ENCODE results near the gene TMBIM4.
A peak's percentile ranks its signal among the peaks of the same experiment; 100 is the strongest.

The TMBIM4 gene

GRCh38 chr12:66137937-66138336 is 31.9 kb downstream of the TMBIM4 start:
- no peak for DNase-seq

GRCh38 chr12:66132408-66132807 is 37.4 kb downstream of the TMBIM4 start:
- no peak for DNase-seq

- no peak for DNase-seq
Observed at GRCh38 chr12:66131067-66131688, 38.6 kb downstream of the TMBIM4 start.

- peak; percentile 70 to 93 (median 82) for DNase-seq
Observed at GRCh38 chr12:66130267-66131066, 39.3 kb downstream of the TMBIM4 start, which contains the start of gene LLPH. Gene LLPH, minus strand, starts transcription at chr12:66130750. Its CDS starts 1,644 bp downstream, at chr12:66129106.

GRCh38 chr12:66129934-66130266 is 39.9 kb downstream of the TMBIM4 start:
- DNase-seq: peak in 1 of 5 donors; percentile 12

GRCh38 chr12:66127650-66128049 is 42.1 kb downstream of the TMBIM4 start:
- no peak for DNase-seq

- DNase-seq: no peak
Observed at GRCh38 chr12:66120477-66120876, 49.3 kb downstream of the TMBIM4 start.

GRCh38 chr12:66119870-66120241 is 49.9 kb downstream of the TMBIM4 start:
- no peak for DNase-seq

GRCh38 chr12:66119229-66119869 is 50.4 kb downstream of the TMBIM4 start:
- no peak for DNase-seq

GRCh38 chr12:66118240-66118891 is 51.4 kb downstream of the TMBIM4 start:
- DNase-seq: no peak

GRCh38 chr12:66117242-66117641 is 52.6 kb downstream of the TMBIM4 start:
- DNase-seq: no peak

- no peak for DNase-seq
Observed at GRCh38 chr12:66115071-66115600, 54.7 kb downstream of the TMBIM4 start.

- no peak for DNase-seq
Observed at GRCh38 chr12:66113471-66113870, 56.3 kb downstream of the TMBIM4 start.

GRCh38 chr12:66111605-66112004 is 58.2 kb downstream of the TMBIM4 start:
- DNase-seq: no peak

- DNase-seq: no peak
Observed at GRCh38 chr12:66109056-66109455, 60.7 kb downstream of the TMBIM4 start.

GRCh38 chr12:66108386-66108785 is 61.4 kb downstream of the TMBIM4 start:
- no peak for DNase-seq

- DNase-seq: peak in 4 of 5 donors; percentile 4 to 75 (median 41)
Observed at GRCh38 chr12:66107451-66107915, 62.3 kb downstream of the TMBIM4 start.

- DNase-seq: no peak
Observed at GRCh38 chr12:66103016-66103913, 66.5 kb downstream of the TMBIM4 start.

GRCh38 chr12:66092559-66093269 is 77.1 kb downstream of the TMBIM4 start:
- no peak for DNase-seq

GRCh38 chr12:66090157-66090556 is 79.6 kb downstream of the TMBIM4 start:
- no peak for DNase-seq

- peak in 2 of 5 donors; percentile 20 to 33 for DNase-seq
Observed at GRCh38 chr12:66087365-66087943, 82.3 kb downstream of the TMBIM4 start.

Measured in T-helper 1 cell (primary cell).